ENCODE measurements around the gene CHD6. TPM values are rescaled to one million over a fixed set of nuclear protein-coding genes. Genes with fewer than 3 reads are reported as not detected.
A peak's percentile ranks its signal among the peaks of the same experiment; 100 is the strongest.

Gene CHD6
- total RNA-seq, 1 donor from 2014 or later = 52.6 TPM

- DNase-seq = peak; percentile 21
Measured at GRCh38 chr20:41365777-41366545, 252.2 kb downstream of the CHD6 start.

GRCh38 chr20:41364967-41365765 lies 253.0 kb downstream of the CHD6 start:
- no peak for DNase-seq

- DNase-seq = no peak
Measured at GRCh38 chr20:41364236-41364855, 253.8 kb downstream of the CHD6 start.

- no peak for DNase-seq
Measured at GRCh38 chr20:41363601-41364000, 254.6 kb downstream of the CHD6 start.

GRCh38 chr20:41362748-41363140 lies 255.4 kb downstream of the CHD6 start:
- no peak for DNase-seq

- DNase-seq = no peak
Measured at GRCh38 chr20:41361757-41362747, 256.1 kb downstream of the CHD6 start.

- no peak for DNase-seq
Measured at GRCh38 chr20:41360831-41361756, 257.1 kb downstream of the CHD6 start.

- no peak for DNase-seq
Measured at GRCh38 chr20:41359541-41360011, 258.6 kb downstream of the CHD6 start.

GRCh38 chr20:41358717-41359116 lies 259.5 kb downstream of the CHD6 start:
- no peak for DNase-seq

- DNase-seq = no peak
Measured at GRCh38 chr20:41358230-41358629, 259.9 kb downstream of the CHD6 start.

- no peak for DNase-seq
Measured at GRCh38 chr20:41357424-41358163, 260.6 kb downstream of the CHD6 start.

GRCh38 chr20:41356951-41357350 lies 261.2 kb downstream of the CHD6 start:
- DNase-seq = no peak

- DNase-seq = no peak
Measured at GRCh38 chr20:41355598-41356203, 262.5 kb downstream of the CHD6 start.

GRCh38 chr20:41355192-41355591 lies 263.0 kb downstream of the CHD6 start:
- no peak for DNase-seq

- no peak for DNase-seq
Measured at GRCh38 chr20:41353530-41353929, 264.6 kb downstream of the CHD6 start.

GRCh38 chr20:41352666-41353065 lies 265.5 kb downstream of the CHD6 start:
- DNase-seq = no peak

GRCh38 chr20:41352106-41352505 lies 266.1 kb downstream of the CHD6 start:
- DNase-seq = no peak

Measured in occipital lobe (tissue), 2 donors.